Panc1 (cell line): ENCODE data around the gene LRRC18. TPM values are rescaled to one million over a fixed set of nuclear protein-coding genes. Genes with fewer than 3 reads are reported as not detected.

Experiments
- ATAC-seq: fragments of 200-7000 bp; cut with Tn5 transposase; 2 replicates; pipeline ENCODE4 v1.9.1; 2020; ENCODE audit warnings: mild to moderate bottlenecking, moderate library complexity
- BruUV-seq: library from RNA; stranded (reverse); fragments of 400-500 nt; replicated peaks from 2 replicates; lab custom pipeline; 2021; lab: Mats Ljungman, UMichigan
- CTCF ChIA-PET: fragments of 300-600 bp; sonication (Branson Sonifier 250); formaldehyde crosslinking; loops from one replicate; lab custom pipeline; 2022; ENCODE audit warnings: antibody characterized with exemption; lab: Charles Lee
- POLR2A ChIA-PET: fragments of 300-600 bp; sonication (Branson Sonifier 250); formaldehyde crosslinking; loops from one replicate; lab custom pipeline; 2022; ENCODE audit warnings: antibody characterized with exemption; lab: Charles Lee
- DNase-seq: peaks from one replicate; pipeline ENCODE4 v3.0.0-alpha.2; 2010; ENCODE audit warnings: low read depth, low spot score
- H3K27ac ChIP-seq: 2 replicates; pipeline ENCODE4 v1.5.1; 2011; ENCODE audit warnings: mild to moderate bottlenecking, low read length, inconsistent platforms
- H3K27me3 ChIP-seq: fragments of 200-500 bp; sonication (Bioruptor generic); 2 replicates; pipeline ENCODE4 v1.6.0; 2014; ENCODE audit warnings: low read length, inconsistent platforms; ENCODE audit not compliant: control insufficient read depth, insufficient read depth
- H3K36me3 ChIP-seq: fragments of 200-500 bp; sonication (Bioruptor generic); 2 replicates; pipeline ENCODE4 v1.5.1; 2014; ENCODE audit warnings: inconsistent platforms, mild to moderate bottlenecking, low read length, moderate library complexity; ENCODE audit not compliant: control insufficient read depth, insufficient read depth
- H3K4me1 ChIP-seq: 2 replicates; pipeline ENCODE4 v1.5.1; 2011; ENCODE audit warnings: inconsistent platforms, mild to moderate bottlenecking, low read length, moderate library complexity; ENCODE audit not compliant: control insufficient read depth, insufficient read depth
- H3K4me3 ChIP-seq, 2 experiments: 2 replicates each; pipeline ENCODE4 v1.5.1; 2011 to 2012; ENCODE audit warnings: low read depth in 2 of 2, low read length in 2 of 2, mild to moderate bottlenecking in 2 of 2, inconsistent platforms in 1 of 2, moderate library complexity in 1 of 2
- H3K9me3 ChIP-seq: fragments of 200-500 bp; sonication (Bioruptor generic); 2 replicates; pipeline ENCODE4 v1.5.1; 2014; ENCODE audit warnings: low read depth, mild to moderate bottlenecking, inconsistent platforms, low read length, moderate library complexity; ENCODE audit not compliant: control insufficient read depth, insufficient read depth
- CTCF ChIP-seq: fragments of 450-650 bp; IDR thresholded peaks from 2 replicates; pipeline ENCODE4 v1.5.1; 2017; ENCODE audit warnings: mild to moderate bottlenecking
- POLR2AphosphoS5 ChIP-seq: IDR thresholded peaks from 2 replicates; pipeline ENCODE4 v1.6.1; 2012; ENCODE audit warnings: mild to moderate bottlenecking, low read depth, low read length, moderate library complexity
- SIN3A ChIP-seq: IDR thresholded peaks from 2 replicates; pipeline ENCODE4 v1.6.1; 2012; ENCODE audit warnings: low read depth, mild to moderate bottlenecking, low read length, moderate library complexity, borderline replicate concordance; ENCODE audit not compliant: insufficient read depth
- TCF7L2 ChIP-seq: IDR thresholded peaks from 2 replicates; pipeline ENCODE4 v1.6.1; 2011; ENCODE audit warnings: mild to moderate bottlenecking, low read depth, low read length, inconsistent platforms
- in situ Hi-C: cut with HindIII; loops from 2 replicates; pipeline ENCODE4 v1.10.0; 2016; ENCODE audit warnings: low sequenced_read_pairs, low pct_unique_long_range_greater_than_20kb
- intact Hi-C: fragments of 100-400 bp; cut with micrococcal nuclease; formaldehyde crosslinking; loops from one replicate; pipeline ENCODE4 v1.10.0; 2022; ENCODE audit not compliant: unreplicated experiment
- total RNA-seq: library from RNA; stranded (reverse); gene quantifications from one replicate; pipeline ENCODE4 v1.2.1, GENCODE V29; 2021; ENCODE audit not compliant: unreplicated experiment
- TF ChIP-seq, protein P1 (sequence below), 2 experiments: IDR thresholded peaks; 2 replicates each; pipeline ENCODE4 v1.6.1; 2011 to 2012; ENCODE audit warnings: low read depth in 2 of 2, control low read depth in 1 of 2, low read length in 1 of 2, mild to moderate bottlenecking in 1 of 2, moderate library complexity in 1 of 2; ENCODE audit not compliant: insufficient read depth in 1 of 2

Gene LRRC18
- total RNA-seq, 1 experiment from 2014 or later, result not detected

- intact Hi-C loops (no loop called here), in situ Hi-C loops (no loop called here)
- no peaks in the 10 kb centered on the region for H3K9me3 ChIP-seq
- ChIA-PET POLR2A (no interaction called here), CTCF (no interaction called here)
- H3K4me1 ChIP-seq, result no peaks in the 10 kb centered on the region
- DNase-seq, result no peak
- peaks cover 2% of the 10 kb centered on the region; the same call in 1 of the 2 replicates for H3K27me3 ChIP-seq
- no peak for TF ChIP-seq TCF7L2
- TF ChIP-seq SIN3A, result no peak
- TF ChIP-seq CTCF, result no peak
- TF ChIP-seq, protein P1, sequence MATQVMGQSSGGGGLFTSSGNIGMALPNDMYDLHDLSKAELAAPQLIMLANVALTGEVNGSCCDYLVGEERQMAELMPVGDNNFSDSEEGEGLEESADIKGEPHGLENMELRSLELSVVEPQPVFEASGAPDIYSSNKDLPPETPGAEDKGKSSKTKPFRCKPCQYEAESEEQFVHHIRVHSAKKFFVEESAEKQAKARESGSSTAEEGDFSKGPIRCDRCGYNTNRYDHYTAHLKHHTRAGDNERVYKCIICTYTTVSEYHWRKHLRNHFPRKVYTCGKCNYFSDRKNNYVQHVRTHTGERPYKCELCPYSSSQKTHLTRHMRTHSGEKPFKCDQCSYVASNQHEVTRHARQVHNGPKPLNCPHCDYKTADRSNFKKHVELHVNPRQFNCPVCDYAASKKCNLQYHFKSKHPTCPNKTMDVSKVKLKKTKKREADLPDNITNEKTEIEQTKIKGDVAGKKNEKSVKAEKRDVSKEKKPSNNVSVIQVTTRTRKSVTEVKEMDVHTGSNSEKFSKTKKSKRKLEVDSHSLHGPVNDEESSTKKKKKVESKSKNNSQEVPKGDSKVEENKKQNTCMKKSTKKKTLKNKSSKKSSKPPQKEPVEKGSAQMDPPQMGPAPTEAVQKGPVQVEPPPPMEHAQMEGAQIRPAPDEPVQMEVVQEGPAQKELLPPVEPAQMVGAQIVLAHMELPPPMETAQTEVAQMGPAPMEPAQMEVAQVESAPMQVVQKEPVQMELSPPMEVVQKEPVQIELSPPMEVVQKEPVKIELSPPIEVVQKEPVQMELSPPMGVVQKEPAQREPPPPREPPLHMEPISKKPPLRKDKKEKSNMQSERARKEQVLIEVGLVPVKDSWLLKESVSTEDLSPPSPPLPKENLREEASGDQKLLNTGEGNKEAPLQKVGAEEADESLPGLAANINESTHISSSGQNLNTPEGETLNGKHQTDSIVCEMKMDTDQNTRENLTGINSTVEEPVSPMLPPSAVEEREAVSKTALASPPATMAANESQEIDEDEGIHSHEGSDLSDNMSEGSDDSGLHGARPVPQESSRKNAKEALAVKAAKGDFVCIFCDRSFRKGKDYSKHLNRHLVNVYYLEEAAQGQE (IDR thresholded peaks at IDR 0.05; ENCODE audit: insufficient read depth in 1 of 2, low read depth in 2 of 2, low read length in 1 of 2), result no peak
- TF ChIP-seq POLR2AphosphoS5, result no peak
- ATAC-seq, result no peak
- BruUV-seq, result no TSS peak
- no peak overlapping the region for H3K4me3 ChIP-seq
- no peaks in the 10 kb centered on the region for H3K36me3 ChIP-seq
- no peak overlapping the region for H3K27ac ChIP-seq
Observed at GRCh38 chr10:48973065-48973464, 33.4 kb upstream of the LRRC18 start.

- in situ Hi-C loops (no loop called here), intact Hi-C loops (no loop called here)
- H3K9me3 ChIP-seq, result no peaks in the 10 kb centered on the region
- ChIA-PET POLR2A (no interaction called here), CTCF (no interaction called here)
- DNase-seq (no peak), ATAC-seq (no peak)
- no peaks in the 10 kb centered on the region for H3K4me1 ChIP-seq
- H3K27me3 ChIP-seq, result peaks cover 2% of the 10 kb centered on the region; the same call in 1 of the 2 replicates
- no peaks in the 10 kb centered on the region for H3K36me3 ChIP-seq
- H3K4me3 ChIP-seq, result no peak overlapping the region
- TF ChIP-seq, protein P1 (IDR thresholded peaks at IDR 0.05; ENCODE audit: insufficient read depth in 1 of 2, low read depth in 2 of 2, low read length in 1 of 2), result no peak
- TF ChIP-seq SIN3A (no peak), CTCF (no peak), TCF7L2 (no peak), POLR2AphosphoS5 (no peak)
- no TSS peak for BruUV-seq
- no peak overlapping the region for H3K27ac ChIP-seq
Observed at GRCh38 chr10:48970654-48971053, 31.0 kb upstream of the LRRC18 start.
